Measurements from ENCODE around the gene OR5V1.
"Not testable (repeated sequence)": the region's sequence is repeated elsewhere in the genome, so short reads cannot be mapped to it uniquely, and the experiment has no call there.

Gene OR5V1

GRCh38 chr6:29375191-29375590 lies 6.5 kb upstream of the OR5V1 start, which contains the start of gene OR12D3:
TSS of gene OR12D3 (minus strand) at chr6:29375291. CDS start at chr6:29375287, 4 bp downstream.
- TF ChIP-seq CTCF (IDR thresholded peaks at IDR 0.05; ENCODE audit: low read depth, low read length), result no peak

GRCh38 chr6:29355603-29356002 lies 13.1 kb downstream of the OR5V1 start:
- no peak overlapping the region for H3K4me3 ChIP-seq (ENCODE audit: low read depth, low read length)
- no peak for TF ChIP-seq CTCF (IDR thresholded peaks at IDR 0.05; ENCODE audit: low read depth, low read length)

More at GRCh38 chr6:29375191-29375590, 6.5 kb upstream of the OR5V1 start, which contains the start of gene OR12D3:
- no peak within 1 kb of the TSS for H3K4me3 ChIP-seq (ENCODE audit: low read depth, low read length)

GRCh38 chr6:29354980-29355379 lies 13.7 kb downstream of the OR5V1 start:
- H3K4me3 ChIP-seq (ENCODE audit: low read depth, low read length), result no peak overlapping the region
- TF ChIP-seq CTCF (IDR thresholded peaks at IDR 0.05; ENCODE audit: low read depth, low read length), result no peak

- not testable (repeated sequence) for H3K4me3 ChIP-seq (ENCODE audit: low read depth, low read length)
Measured at GRCh38 chr6:29349348-29349747, 19.3 kb downstream of the OR5V1 start.

GRCh38 chr6:29345380-29345779 lies 23.3 kb downstream of the OR5V1 start:
- no peak for TF ChIP-seq CTCF (IDR thresholded peaks at IDR 0.05; ENCODE audit: low read depth, low read length)

GRCh38 chr6:29336269-29336668 lies 32.4 kb downstream of the OR5V1 start:
- TF ChIP-seq CTCF (IDR thresholded peaks at IDR 0.05; ENCODE audit: low read depth, low read length), result no peak
- H3K4me3 ChIP-seq (ENCODE audit: low read depth, low read length), result no peak overlapping the region

More at GRCh38 chr6:29345380-29345779, 23.3 kb downstream of the OR5V1 start:
- H3K4me3 ChIP-seq (ENCODE audit: low read depth, low read length), result no peak overlapping the region

GRCh38 chr6:29332676-29333075 lies 36.0 kb downstream of the OR5V1 start:
- TF ChIP-seq CTCF (IDR thresholded peaks at IDR 0.05; ENCODE audit: low read depth, low read length), result no peak
- no peak overlapping the region for H3K4me3 ChIP-seq (ENCODE audit: low read depth, low read length)

GRCh38 chr6:29325777-29326176 lies 42.9 kb downstream of the OR5V1 start:
- no peak for TF ChIP-seq CTCF (IDR thresholded peaks at IDR 0.05; ENCODE audit: low read depth, low read length)
- no peak overlapping the region for H3K4me3 ChIP-seq (ENCODE audit: low read depth, low read length)

- not testable (repeated sequence) for H3K4me3 ChIP-seq (ENCODE audit: low read depth, low read length)
Measured at GRCh38 chr6:29323332-29323731, 45.3 kb downstream of the OR5V1 start.

All from WI38 (cell line).